T-cell (primary cell): ENCODE results near the gene RHOU. TPM values are rescaled to one million over a fixed set of nuclear protein-coding genes. Genes with fewer than 3 reads are reported as not detected.

Experiments
- ATAC-seq, 4 experiments: fragments of 200-7000 bp in 3 of 4; fragments of 150-1000 bp in 1 of 4; cut with Tn5 transposase; replicated peaks in 1 of 4; 1 replicate in 3 of 4; 2 replicates in 1 of 4; pipeline ENCODE4 v1.10.0; 2021; ENCODE audit warnings: moderate library complexity in 3 of 4, mild to moderate bottlenecking in 2 of 4, moderate number of reproducible peaks in 1 of 4
- CTCF ChIA-PET, 2 donors: fragments of 300-600 bp; sonication (Branson Sonifier 250); formaldehyde crosslinking; loops; one replicate each; lab custom pipeline; 2022; ENCODE audit warnings: antibody characterized with exemption in 2 of 2; lab: Charles Lee
- POLR2A ChIA-PET, 2 donors: fragments of 300-600 bp; sonication (Branson Sonifier 250); formaldehyde crosslinking; loops; one replicate each; lab custom pipeline; 2022; ENCODE audit warnings: antibody characterized with exemption in 2 of 2; lab: Charles Lee
- DNase-seq, 35 experiments: peaks; one replicate each; pipeline versions ENCODE4 v3.0.0 to v3.0.0-alpha.2; 2013 to 2023
- H3K27ac ChIP-seq: one replicate; pipeline ENCODE4 v1.5.1; 2013; ENCODE audit warnings: low read length
- H3K27me3 ChIP-seq, 2 experiments: replicated peaks in 1 of 2; 1 replicate in 1 of 2; 2 replicates in 1 of 2; pipeline versions ENCODE4 v1.6.1 to v1.7.0; 2013; ENCODE audit warnings: low read length in 1 of 2, mixed read lengths in 1 of 2; ENCODE audit not compliant: control insufficient read depth in 2 of 2, insufficient read depth in 2 of 2; ENCODE audit errors: extremely low read depth in 1 of 2
- H3K36me3 ChIP-seq, 2 donors: 1 replicate in 1 of 2; 2 replicates in 1 of 2; pipeline versions ENCODE4 v1.6.1 to v1.7.0; 2013; ENCODE audit warnings: low read length in 1 of 2; ENCODE audit not compliant: control insufficient read depth in 2 of 2, insufficient read depth in 1 of 2; ENCODE audit errors: extremely low read depth in 1 of 2
- H3K4me1 ChIP-seq, 2 experiments: 1 replicate in 1 of 2; 2 replicates in 1 of 2; pipeline versions ENCODE4 v1.6.1 to v1.7.0; 2013; ENCODE audit warnings: low read length in 2 of 2, mixed read lengths in 1 of 2; ENCODE audit not compliant: insufficient read depth in 2 of 2, control insufficient read depth in 1 of 2; ENCODE audit errors: extremely low read depth in 1 of 2
- H3K4me3 ChIP-seq, 2 donors: 1 replicate in 1 of 2; 2 replicates in 1 of 2; pipeline versions ENCODE4 v1.5.1 to v1.7.0; 2013; ENCODE audit warnings: mild to moderate bottlenecking in 2 of 2, low read length in 1 of 2, moderate library complexity in 1 of 2; ENCODE audit not compliant: control insufficient read depth in 1 of 2; ENCODE audit errors: extremely low read depth in 1 of 2
- H3K9me3 ChIP-seq: 2 replicates; pipeline ENCODE4 v1.7.0; 2013
- H3K27ac Mint-ChIP-seq, 2 donors: one replicate each; pipeline ENCODE4 v1.8.0; 2020 to 2021; ENCODE audit warnings: mild to moderate bottlenecking in 2 of 2, mixed read lengths in 2 of 2
- H3K27me3 Mint-ChIP-seq, 2 donors: one replicate each; pipeline ENCODE4 v1.8.0; 2021 to 2022; ENCODE audit warnings: mixed read lengths in 2 of 2
- H3K36me3 Mint-ChIP-seq: one replicate; pipeline ENCODE4 v1.8.0; 2021; ENCODE audit warnings: mixed read lengths
- H3K4me1 Mint-ChIP-seq, 3 donors: one replicate each; pipeline ENCODE4 v1.8.0; 2020 to 2022; ENCODE audit warnings: mixed read lengths in 3 of 3, mild to moderate bottlenecking in 1 of 3
- H3K4me3 Mint-ChIP-seq, 3 donors: one replicate each; pipeline ENCODE4 v1.8.0; 2020 to 2022; ENCODE audit warnings: mild to moderate bottlenecking in 3 of 3, mixed read lengths in 3 of 3, moderate library complexity in 3 of 3
- H3K9me3 Mint-ChIP-seq, 3 donors: one replicate each; pipeline ENCODE4 v1.8.0; 2020 to 2022; ENCODE audit warnings: mixed read lengths in 3 of 3
- WGBS: methylation state at CpG from one replicate; pipeline ENCODE4 v1.1.5; 2013; ENCODE audit warnings: missing lambda C conversion rate; ENCODE audit not compliant: insufficient coverage; 5-methylcytosine and 5-hydroxymethylcytosine counted together
- total RNA-seq, 35 experiments: library from RNA in 6 of 35; stranded (reverse) in 6 of 35; fragments of 120-200 nt in 1 of 35; gene quantifications; one replicate each; pipeline versions ENCODE4 v1.2.1 to v1.2.4 and lab custom pipeline; 2013 to 2026

The RHOU gene
- total RNA-seq, 5 donors from 2014 or later (not counting 1 experiment from before 2014, with no cell fraction given): 1.5 to 2.3 (median 1.8) TPM

GRCh38 chr1:228752258-228752657 lies 17.0 kb downstream of the RHOU start:
- 90% methylated on average over 2 of the region's 6 CpGs for WGBS
- Mint-ChIP-seq H3K4me3 (no peak overlapping the region), H3K27me3 (peaks cover 22 to 24% of the 10 kb centered on the region in 2 donors), H3K36me3 (no peaks in the 10 kb centered on the region), H3K27ac (no peak overlapping the region), H3K9me3 (peaks cover 0 to 8% (median 5%) of the 10 kb centered on the region in 3 donors), H3K4me1 (peaks cover 9 to 17% (median 14%) of the 10 kb centered on the region in 3 donors)
- DNase-seq: no peak
- H3K36me3 ChIP-seq: no peaks in the 10 kb centered on the region
- no peaks in the 10 kb centered on the region for H3K9me3 ChIP-seq
- peaks cover 4 to 15% of the 10 kb centered on the region in 2 experiments for H3K27me3 ChIP-seq
- H3K4me1 ChIP-seq: peaks cover 0 to 15% of the 10 kb centered on the region in 2 experiments
- ChIA-PET CTCF (interaction anchor here in 1 of 2 donors (1.3 kb wide), 1 partner anchor 16 kb away, joined by 4 read pairs; no protein-coding TSS in a partner anchor), POLR2A (no interaction called here)
- no peak overlapping the region for H3K27ac ChIP-seq
- no peak for ATAC-seq
- no peak overlapping the region for H3K4me3 ChIP-seq

DNA sequence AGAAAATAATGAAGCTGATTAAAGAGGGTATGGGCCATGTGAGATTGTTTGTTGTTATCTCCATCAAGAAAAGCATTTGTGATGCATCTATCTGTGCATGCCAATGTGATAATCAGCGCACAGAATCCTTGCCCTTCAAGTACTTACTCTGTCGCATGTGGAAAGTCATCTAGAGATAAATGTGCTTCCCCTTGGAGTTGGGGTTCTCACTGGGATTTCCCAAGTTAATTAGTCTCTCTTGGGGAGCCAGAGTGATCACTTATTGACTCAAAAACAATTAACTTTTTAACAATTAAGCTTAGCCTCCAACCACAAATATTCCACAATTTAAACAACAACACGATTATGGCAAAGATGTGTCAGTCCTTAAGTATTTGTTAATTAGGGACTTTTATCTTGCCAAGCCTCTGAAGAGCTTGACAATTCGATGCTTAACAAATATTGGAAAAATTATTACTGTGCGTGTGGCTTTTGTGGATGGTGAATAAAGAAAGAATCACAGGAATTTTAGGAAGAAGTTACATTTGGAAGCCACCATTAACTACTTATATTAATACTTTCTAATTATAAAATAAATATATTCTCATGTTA lies 17.5 kb downstream of the RHOU start:
- Mint-ChIP-seq H3K27ac (no peak overlapping the region), H3K4me1 (peaks cover 9 to 17% (median 11%) of the 10 kb centered on the region in 3 donors), H3K4me3 (no peak overlapping the region), H3K27me3 (peaks cover 22 to 24% of the 10 kb centered on the region in 2 donors), H3K36me3 (no peaks in the 10 kb centered on the region), H3K9me3 (peaks cover 0 to 8% (median 5%) of the 10 kb centered on the region in 3 donors)
- H3K4me3 ChIP-seq: no peak overlapping the region
- H3K36me3 ChIP-seq: no peaks in the 10 kb centered on the region
- DNase-seq: no peak
- H3K4me1 ChIP-seq: peaks cover 0 to 10% of the 10 kb centered on the region in 2 experiments
- no peak for ATAC-seq
- H3K9me3 ChIP-seq: no peaks in the 10 kb centered on the region
- no CpG with 5 or more reads among the region's 5 CpGs for WGBS
- no peak overlapping the region for H3K27ac ChIP-seq
- CTCF ChIA-PET: interaction anchor here in 1 of 2 donors (1.3 kb wide), 1 partner anchor 17 kb away, joined by 4 read pairs; no protein-coding TSS in a partner anchor
- POLR2A ChIA-PET: no interaction called here
- H3K27me3 ChIP-seq: peaks cover 4 to 15% of the 10 kb centered on the region in 2 experiments

DNA sequence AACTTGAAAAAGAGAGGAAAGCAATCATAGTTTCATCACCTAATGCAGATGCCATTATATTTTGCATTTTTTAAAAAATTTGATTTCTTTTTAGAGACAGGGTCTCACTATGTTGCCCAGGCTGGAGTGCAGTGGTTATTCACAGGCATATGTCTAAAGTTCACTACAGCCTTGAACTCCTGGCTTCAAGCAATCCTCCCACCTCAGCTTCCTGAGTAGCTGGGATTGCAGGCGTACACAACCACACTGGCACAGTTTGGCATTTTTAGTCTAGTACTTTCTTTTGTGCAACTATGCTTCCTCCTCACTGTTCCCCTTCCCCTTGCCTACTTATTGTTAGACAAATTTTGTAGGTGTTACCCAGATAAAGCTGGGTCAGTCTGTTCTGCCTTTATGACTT lies 18.0 kb downstream of the RHOU start:
- Histone ChIP-seq H3K9me3 (no peaks in the 10 kb centered on the region), H3K36me3 (no peaks in the 10 kb centered on the region), H3K27me3 (peaks cover 4 to 15% of the 10 kb centered on the region in 2 experiments), H3K27ac (no peak overlapping the region), H3K4me3 (no peak overlapping the region), H3K4me1 (peaks cover 0 to 5% of the 10 kb centered on the region in 2 experiments)
- WGBS: no CpG with 5 or more reads among the region's 1 CpG
- peaks cover 22 to 24% of the 10 kb centered on the region in 2 donors for H3K27me3 Mint-ChIP-seq
- DNase-seq: no peak
- no peak for ATAC-seq
- peak overlapping the region in 1 of 2 donors; percentile 37 for H3K27ac Mint-ChIP-seq
- POLR2A ChIA-PET: no interaction called here
- peaks cover 0 to 8% (median 5%) of the 10 kb centered on the region in 3 donors for H3K9me3 Mint-ChIP-seq
- H3K4me1 Mint-ChIP-seq: peaks cover 6 to 14% (median 8%) of the 10 kb centered on the region in 3 donors
- no peaks in the 10 kb centered on the region for H3K36me3 Mint-ChIP-seq
- H3K4me3 Mint-ChIP-seq: no peak overlapping the region
- CTCF ChIA-PET: interaction anchor here in 1 of 2 donors (1.3 kb wide), 1 partner anchor 17 kb away, joined by 4 read pairs; no protein-coding TSS in a partner anchor

DNA sequence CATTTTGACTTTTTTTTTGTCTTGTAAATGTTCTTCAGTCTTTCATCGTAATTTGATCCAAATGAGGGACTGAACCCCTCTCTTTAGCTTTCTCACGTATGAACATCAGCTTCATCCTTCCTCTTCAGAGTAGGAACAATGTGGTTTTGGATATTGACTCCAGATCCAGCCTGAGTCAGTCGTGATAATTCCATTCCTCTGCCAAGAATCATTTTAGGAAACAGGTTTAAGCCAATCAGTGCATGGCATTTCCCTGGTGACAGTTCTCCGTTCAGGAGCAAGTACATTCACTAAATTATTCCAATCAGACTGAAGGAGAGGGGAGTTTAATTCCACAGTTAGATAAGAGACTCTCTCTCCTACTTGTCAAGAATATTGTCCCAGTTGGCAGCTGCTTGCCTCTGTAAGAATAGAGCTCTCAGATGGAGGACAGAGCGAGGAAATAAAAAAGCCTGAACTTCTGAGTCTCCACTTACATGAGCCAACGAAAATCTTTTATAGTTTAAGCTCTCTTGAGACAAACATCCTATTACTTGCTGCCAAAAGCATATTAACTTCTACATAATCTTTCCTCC lies 18.6 kb downstream of the RHOU start:
- ATAC-seq (no peak), DNase-seq (no peak)
- peak overlapping the region in 1 of 2 donors; percentile 37 for H3K27ac Mint-ChIP-seq
- H3K36me3 Mint-ChIP-seq: no peaks in the 10 kb centered on the region
- H3K27ac ChIP-seq: no peak overlapping the region
- CTCF ChIA-PET: interaction anchor here in 1 of 2 donors (0.7 kb wide), 1 partner anchor 11 kb away, joined by 3 read pairs; no protein-coding TSS in a partner anchor
- peaks cover 0 to under 1% of the 10 kb centered on the region in 2 experiments for H3K4me1 ChIP-seq
- H3K4me3 Mint-ChIP-seq: no peak overlapping the region
- no CpG with 5 or more reads among the region's 6 CpGs for WGBS
- H3K27me3 Mint-ChIP-seq: peaks cover 22 to 24% of the 10 kb centered on the region in 2 donors
- peaks cover under 1 to 8% (median 3%) of the 10 kb centered on the region in 3 donors for H3K4me1 Mint-ChIP-seq
- peaks cover 4 to 15% of the 10 kb centered on the region in 2 experiments for H3K27me3 ChIP-seq
- no peaks in the 10 kb centered on the region for H3K9me3 ChIP-seq
- no peaks in the 10 kb centered on the region for H3K36me3 ChIP-seq
- no peak overlapping the region for H3K4me3 ChIP-seq
- H3K9me3 Mint-ChIP-seq: peaks cover 0 to 8% (median 5%) of the 10 kb centered on the region in 3 donors
- POLR2A ChIA-PET: interaction anchor here in 1 of 2 donors (0.6 kb wide), 1 partner anchor 712 kb away, joined by 3 read pairs; no protein-coding TSS in a partner anchor

- no peak overlapping the region for H3K4me3 ChIP-seq
- ATAC-seq: no peak
- no peaks in the 10 kb centered on the region for H3K9me3 ChIP-seq
- H3K4me1 ChIP-seq: no peaks in the 10 kb centered on the region
- POLR2A ChIA-PET: interaction anchor here in 1 of 2 donors (0.6 kb wide), 1 partner anchor 711 kb away, joined by 3 read pairs; no protein-coding TSS in a partner anchor
- H3K4me1 Mint-ChIP-seq: peaks cover 0 to 8% (median 2%) of the 10 kb centered on the region in 3 donors
- H3K27ac ChIP-seq: no peak overlapping the region
- peaks cover 4 to 15% of the 10 kb centered on the region in 2 experiments for H3K27me3 ChIP-seq
- H3K36me3 Mint-ChIP-seq: no peaks in the 10 kb centered on the region
- peaks cover 0 to 8% (median 5%) of the 10 kb centered on the region in 3 donors for H3K9me3 Mint-ChIP-seq
- peaks cover 22 to 29% of the 10 kb centered on the region in 2 donors for H3K27me3 Mint-ChIP-seq
- 74% methylated on average over 18 of the region's 28 CpGs for WGBS
- H3K27ac Mint-ChIP-seq: no peak overlapping the region
- no peaks in the 10 kb centered on the region for H3K36me3 ChIP-seq
- CTCF ChIA-PET: interaction anchor here in 1 of 2 donors (0.7 kb wide), 1 partner anchor 10 kb away, joined by 3 read pairs; no protein-coding TSS in a partner anchor
- H3K4me3 Mint-ChIP-seq: no peak overlapping the region
- no peak for DNase-seq
Measured at GRCh38 chr1:228754646-228755268, 19.5 kb downstream of the RHOU start.

- H3K27ac Mint-ChIP-seq: no peak overlapping the region
- no peak overlapping the region for H3K27ac ChIP-seq
- peaks cover 22 to 32% of the 10 kb centered on the region in 2 donors for H3K27me3 Mint-ChIP-seq
- no peaks in the 10 kb centered on the region for H3K36me3 Mint-ChIP-seq
- peaks cover 0 to 8% (median 5%) of the 10 kb centered on the region in 3 donors for H3K9me3 Mint-ChIP-seq
- H3K27me3 ChIP-seq: peaks cover 4 to 13% of the 10 kb centered on the region in 2 experiments
- no peak overlapping the region for H3K4me3 Mint-ChIP-seq
- ChIA-PET CTCF (no interaction called here), POLR2A (no interaction called here)
- no peak overlapping the region for H3K4me3 ChIP-seq
- no peak for DNase-seq
- H3K4me1 Mint-ChIP-seq: peaks cover 0 to 8% (median 2%) of the 10 kb centered on the region in 3 donors
- 83% methylated on average over 3 of the region's 3 CpGs for whole genome bisulfite sequencing
- H3K4me1 ChIP-seq: no peaks in the 10 kb centered on the region
- ATAC-seq: no peak
- no peaks in the 10 kb centered on the region for H3K9me3 ChIP-seq
- no peaks in the 10 kb centered on the region for H3K36me3 ChIP-seq
Measured at GRCh38 chr1:228755800-228756199, 20.5 kb downstream of the RHOU start.
